NCI-H128 (cell line): ENCODE results near the gene GNG2.

Source experiments
- DNase-seq: peaks from one replicate; lab custom pipeline; 2025; ENCODE audit not compliant: unreplicated experiment; lab: John Stamatoyannopoulos, UW

The GNG2 gene

DNA sequence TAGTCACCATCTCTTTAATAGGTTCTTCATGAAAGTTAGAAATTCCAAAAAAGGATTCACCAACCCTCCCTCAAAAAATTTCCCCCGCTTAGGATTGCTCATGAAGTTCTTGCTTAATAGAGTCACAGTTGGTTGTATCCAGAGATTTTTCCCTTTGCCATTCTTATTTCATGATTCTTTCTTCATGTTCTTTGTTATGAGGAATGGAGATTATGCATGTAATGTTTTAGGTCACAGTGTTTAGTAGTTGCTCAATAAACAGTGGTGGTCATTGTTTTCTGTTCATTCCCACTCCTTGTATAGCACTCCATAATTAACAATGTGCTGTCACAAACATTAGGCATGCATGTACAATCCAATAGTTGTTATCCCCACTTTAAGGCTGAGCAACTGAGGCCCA lies 77.7 kb downstream of the GNG2 start:
- DNase-seq, result no peak

DNA sequence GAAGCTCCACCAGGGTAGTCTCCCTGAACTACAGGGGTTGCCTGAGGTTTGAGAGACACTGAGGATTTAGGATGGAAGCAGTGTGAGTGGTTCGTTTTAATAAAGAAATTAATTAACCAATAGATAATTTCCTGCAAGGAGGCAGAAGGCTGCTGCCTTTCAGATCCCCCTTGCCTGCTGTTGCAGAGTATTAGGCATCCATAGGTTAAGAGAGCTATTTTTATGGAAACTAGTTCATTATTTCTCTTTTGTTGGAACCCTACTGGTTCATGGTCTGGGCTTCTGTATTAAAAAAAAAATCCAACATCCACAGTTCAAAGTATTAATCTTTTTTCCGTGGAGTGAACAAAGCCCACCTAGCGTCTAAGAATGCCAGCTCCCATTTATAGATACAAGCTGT lies 78.4 kb downstream of the GNG2 start:
- no peak for DNase-seq

GRCh38 chr14:51939226-51939625 lies 78.8 kb downstream of the GNG2 start:
- no peak for DNase-seq

DNA sequence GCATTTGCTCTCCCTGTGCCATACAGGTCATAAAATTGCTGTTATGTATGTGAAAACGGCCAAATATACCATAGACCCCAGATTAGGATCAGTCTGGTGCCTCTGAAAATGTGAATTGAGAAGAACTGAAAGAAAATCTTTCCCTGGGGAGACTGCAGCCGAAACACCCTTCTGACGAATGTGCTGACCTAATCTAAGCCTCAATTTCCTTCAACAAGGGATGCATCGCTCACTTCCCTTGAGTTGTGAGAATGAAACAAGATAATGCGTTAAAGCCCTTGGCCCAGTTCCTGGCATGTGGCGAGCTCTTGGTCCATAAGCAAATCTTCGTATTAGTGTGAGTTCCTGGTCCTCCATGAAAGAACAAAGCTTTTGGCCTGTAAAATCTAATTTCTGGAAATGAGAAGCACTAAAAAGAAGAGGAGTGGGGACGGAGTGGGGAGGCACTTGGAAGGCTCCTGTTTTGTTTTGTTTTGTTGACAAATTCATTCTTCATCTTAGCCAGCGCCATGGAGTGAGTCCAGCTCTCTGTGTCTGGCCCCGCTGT lies 79.4 kb downstream of the GNG2 start:
- DNase-seq, result no peak

GRCh38 chr14:51942971-51943370 lies 82.6 kb downstream of the GNG2 start:
- no peak for DNase-seq

GRCh38 chr14:51950007-51950406 lies 89.6 kb downstream of the GNG2 start:
- no peak for DNase-seq

GRCh38 chr14:51951656-51952055 lies 91.2 kb downstream of the GNG2 start:
- no peak for DNase-seq

GRCh38 chr14:51954031-51954430 lies 93.6 kb downstream of the GNG2 start:
- DNase-seq, result no peak

DNA sequence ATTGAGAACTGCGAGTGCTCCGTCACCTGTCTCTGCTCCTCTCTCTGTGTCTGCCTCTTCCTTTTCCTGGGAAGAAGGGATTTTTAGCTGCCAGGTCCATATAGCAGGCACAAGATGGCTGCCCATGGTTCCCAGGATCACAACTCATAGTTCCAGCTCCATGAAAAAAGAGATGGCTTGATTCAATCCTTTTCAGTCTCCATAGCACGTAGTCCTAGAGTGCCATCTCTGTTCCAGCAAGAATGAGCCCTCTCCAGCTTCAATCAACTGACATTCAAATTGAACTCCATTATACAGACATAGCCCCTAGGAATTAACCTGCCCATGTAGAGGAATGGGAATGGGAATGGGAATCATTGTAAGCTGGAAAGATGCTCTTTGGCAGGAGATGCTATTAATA lies 94.2 kb downstream of the GNG2 start:
- DNase-seq, result no peak

GRCh38 chr14:51957950-51958349 lies 97.5 kb downstream of the GNG2 start:
- no peak for DNase-seq

- DNase-seq, result no peak
Measured at GRCh38 chr14:51959928-51960327, 99.5 kb downstream of the GNG2 start.

DNA sequence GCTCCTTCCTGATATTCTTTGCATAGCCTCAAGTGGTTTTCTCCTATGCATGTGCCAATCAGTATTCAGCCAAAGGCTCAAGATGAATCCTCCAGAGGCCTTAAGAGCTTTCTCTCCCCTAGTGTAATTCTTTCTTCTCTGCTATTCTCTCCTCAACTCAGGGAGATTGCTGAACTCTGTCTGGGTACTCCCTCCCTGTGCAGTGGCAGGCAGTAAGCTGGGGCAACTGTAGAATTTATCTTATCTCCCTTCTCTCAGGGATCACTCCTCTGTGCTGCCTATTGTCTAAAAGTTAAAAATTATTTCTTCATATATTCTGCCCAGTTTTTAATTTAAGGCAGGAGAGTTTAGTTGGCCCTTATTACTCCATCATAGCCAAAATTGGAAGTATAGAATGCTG lies 100.5 kb downstream of the GNG2 start:
- DNase-seq, result no peak

DNA sequence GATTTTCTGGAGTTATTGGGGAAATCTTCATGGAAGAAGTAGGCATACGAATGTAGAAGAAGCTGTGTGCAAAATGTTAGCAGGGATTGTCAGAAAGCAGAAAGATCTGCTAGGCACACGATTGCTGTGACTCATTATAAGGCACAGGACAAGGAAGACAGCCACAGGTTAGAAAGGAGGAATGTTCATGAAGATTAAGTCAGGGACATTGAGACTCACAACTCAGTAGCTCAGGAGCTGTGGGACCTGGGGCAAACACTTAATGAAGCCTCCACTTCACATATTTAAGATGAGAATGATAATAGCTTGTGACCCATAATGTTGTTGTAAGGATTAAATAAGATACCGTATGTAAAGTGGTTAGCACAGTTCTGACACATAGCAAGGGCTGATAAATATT lies 102.3 kb downstream of the GNG2 start:
- no peak for DNase-seq

DNA sequence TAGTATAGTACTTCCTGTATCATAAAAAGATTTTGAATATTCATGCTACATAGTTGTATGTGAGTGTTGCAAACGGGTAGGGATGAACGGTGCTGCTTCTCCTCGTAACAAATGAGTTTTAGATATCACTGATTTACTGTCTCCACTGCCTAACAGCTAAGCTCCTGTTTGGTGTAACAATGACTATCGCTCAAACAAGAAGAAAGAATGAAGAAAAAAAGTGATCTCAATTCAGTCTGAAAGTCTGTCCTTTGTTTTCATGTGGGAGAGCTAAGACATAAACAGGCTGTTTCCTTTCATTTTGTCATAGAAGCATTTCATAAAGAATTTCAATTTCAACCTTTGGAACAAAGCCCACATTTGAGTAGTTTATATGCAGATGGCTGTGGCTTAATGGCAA lies 102.9 kb downstream of the GNG2 start:
- DNase-seq, result no peak

DNA sequence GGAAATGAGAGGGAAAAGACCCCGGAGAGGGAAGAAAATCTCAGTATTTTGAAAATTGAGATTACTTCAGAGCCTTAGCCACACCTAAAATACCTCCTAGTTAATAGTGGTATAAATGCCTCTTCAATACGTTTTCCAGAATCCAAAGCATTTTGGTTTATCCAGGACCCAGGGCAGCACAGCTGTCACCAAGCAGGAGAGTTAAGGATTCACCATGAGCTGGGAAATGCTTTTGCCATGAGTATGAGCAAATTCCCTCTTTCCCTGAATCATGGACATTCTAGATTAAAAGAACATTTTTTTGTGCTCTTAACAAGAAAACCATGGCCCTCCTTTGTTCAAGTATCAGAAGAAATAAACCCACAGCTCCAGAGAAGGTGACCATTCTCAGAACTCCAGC lies 107.1 kb downstream of the GNG2 start:
- DNase-seq, result no peak

DNA sequence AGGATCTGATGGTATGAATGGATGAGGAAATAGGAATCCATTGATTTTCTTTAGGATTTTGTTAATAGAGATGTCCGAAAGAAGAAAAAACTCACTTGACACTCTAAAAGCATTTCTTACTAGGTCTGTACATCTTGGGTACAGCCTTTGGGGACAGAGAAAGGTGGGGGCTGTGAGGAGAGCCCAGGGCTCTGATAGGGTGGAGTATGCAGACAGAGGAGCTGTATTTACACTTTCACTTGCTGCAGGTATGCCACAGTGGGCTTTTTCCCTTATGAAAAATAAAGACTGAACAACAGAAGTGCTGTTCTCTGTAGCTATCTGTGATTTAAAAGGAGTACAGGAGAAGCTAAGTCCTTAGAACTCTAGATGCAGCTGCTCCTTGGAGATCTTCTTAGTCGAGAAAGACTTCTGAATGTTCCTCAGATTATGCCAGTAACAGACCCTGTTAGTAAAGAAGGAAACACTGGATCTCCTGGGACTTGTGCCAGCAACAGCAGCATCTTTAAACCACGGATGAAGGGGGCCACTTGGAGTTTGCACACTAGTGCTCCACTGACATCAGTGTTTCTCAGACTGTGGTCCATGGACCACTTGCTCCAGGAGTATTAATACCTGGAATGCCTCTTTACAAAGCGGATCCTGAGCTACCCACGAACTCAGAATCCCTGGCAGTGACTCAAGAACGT lies 109.6 kb downstream of the GNG2 start:
- no peak for DNase-seq

- no peak for DNase-seq
Measured at GRCh38 chr14:51972566-51972965, 112.2 kb downstream of the GNG2 start.

DNA sequence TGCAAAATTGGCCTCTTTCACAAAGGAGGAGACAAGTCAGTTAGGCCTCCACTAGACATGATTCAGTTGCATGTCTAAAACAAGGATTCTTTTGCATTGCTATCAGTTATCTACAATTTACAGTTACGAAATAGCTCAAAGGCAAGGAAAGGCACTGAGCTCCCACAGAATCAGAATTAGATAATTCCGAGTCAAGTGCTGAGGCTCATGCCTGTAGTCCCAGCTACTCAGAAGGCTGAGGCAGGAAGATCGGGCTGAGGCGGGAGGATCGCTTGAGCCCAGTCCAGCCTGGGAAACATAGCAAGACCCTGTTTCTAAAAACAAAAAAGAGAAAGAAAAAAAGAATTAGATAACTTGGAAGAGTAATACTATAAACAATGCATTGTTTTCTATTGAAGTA lies 116.7 kb downstream of the GNG2 start:
- DNase-seq, result no peak

DNA sequence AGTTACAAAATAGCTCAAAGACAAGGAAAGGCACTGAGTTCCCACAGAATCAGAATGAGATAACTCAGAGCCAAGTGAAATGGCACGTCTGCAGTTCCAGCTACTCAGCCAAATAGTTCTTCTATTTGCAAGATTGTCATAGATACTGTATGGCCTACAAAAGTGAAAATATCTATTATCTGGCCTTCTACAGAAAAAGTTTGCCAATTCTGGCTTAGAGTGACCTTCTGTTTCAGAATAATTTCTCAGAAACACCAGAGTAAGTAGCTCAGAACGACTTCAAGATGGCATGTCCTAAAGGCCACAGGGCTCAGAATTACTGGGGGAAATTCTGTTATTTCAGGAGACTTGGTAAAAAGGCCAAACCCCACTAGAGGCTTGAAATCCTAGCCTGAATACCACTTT lies 118.3 kb downstream of the GNG2 start:
- no peak for DNase-seq

DNA sequence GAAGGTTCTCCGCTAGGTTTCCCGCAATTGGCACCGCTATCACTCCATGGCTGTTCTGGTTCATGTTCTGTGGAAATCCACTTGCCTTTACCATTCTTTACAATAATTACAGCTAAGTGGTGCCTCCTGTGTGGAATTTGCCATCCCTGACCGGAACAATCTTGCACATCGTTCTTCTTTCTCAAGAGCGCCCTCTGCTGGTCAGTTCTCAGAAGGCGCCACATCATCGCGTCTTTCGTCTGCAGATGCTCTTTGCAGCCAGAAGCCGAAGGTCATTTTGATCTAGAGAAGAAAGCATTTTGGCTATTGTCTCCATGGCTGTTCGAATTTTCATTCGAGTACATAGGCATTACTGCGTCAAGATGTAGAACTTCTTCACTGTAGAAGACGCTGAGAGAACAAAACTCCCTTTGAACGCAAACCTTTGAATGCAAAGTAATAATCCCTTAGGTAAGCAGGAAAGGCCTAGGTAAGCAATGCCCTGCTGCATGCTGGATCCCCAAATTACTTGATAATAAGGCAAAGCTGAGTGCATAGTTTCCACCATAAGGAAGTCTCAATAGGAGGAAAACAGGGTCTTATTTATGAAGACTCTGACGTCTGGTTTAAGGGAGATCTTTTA lies 118.8 kb downstream of the GNG2 start:
- DNase-seq, result peak; percentile 41

DNA sequence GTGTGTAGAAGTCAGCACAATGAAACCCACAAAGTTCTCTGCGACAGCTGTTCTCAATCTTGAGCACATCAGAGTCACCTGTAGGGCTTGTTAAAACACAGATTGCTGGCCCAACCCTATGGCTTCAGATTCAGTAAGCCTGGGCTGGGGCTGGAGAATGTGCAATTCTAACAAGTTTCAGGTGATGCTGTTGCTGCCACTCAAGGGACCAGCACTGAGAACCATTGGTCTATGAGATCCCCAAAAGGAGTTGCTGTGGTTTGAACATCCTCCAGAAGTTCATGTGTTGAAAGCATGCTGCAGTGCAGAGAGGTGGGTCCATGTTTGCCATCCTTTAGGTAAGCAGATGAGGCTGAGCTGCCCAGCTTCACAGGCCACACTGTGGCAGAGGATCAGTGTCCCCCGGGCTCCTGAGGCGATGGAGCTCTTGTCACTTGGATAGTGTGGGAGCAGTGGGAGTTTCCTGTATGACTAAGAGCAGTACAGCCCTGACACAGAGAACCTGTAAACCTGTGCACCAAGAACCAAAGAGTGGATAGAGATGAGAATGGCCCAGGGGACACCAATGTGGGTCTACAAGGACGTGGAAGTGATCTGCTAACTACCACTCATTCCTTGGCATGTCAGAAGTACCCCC lies 120.9 kb downstream of the GNG2 start:
- DNase-seq, result no peak

DNA sequence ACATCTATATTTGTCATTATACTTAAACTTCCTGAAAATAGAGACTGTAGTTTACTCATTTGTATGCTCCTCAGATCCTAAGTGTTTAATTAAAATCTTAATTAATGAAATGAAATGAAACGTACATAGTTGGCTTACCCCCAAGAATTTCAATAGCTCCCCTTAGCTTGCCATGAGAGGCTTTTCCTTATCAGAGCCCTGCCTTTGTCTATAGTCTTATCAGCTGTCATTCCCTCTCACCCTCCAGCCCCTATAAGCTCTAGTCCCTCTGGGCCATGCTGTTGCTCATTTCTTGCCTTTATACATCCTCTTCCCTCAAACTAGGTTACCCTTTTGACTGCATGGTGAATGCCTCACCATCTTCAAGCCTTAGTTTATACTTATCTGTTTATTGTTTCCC lies 127.8 kb downstream of the GNG2 start:
- no peak for DNase-seq
